IPS-18c (cell line): ENCODE measurements around the gene GRID1.

ENCODE experiments used
- H3K4me3 ChIP-seq: 2 replicates; pipeline ENCODE4 v1.7.0; 2013; ENCODE audit warnings: low read depth, mild to moderate bottlenecking, low read length, moderate library complexity; ENCODE audit not compliant: insufficient read depth
- H3K9me3 ChIP-seq: one replicate; pipeline ENCODE4 v1.6.1; 2013; ENCODE audit warnings: mild to moderate bottlenecking, low read length, moderate library complexity; ENCODE audit not compliant: control insufficient read depth, insufficient read depth

The GRID1 gene

DNA sequence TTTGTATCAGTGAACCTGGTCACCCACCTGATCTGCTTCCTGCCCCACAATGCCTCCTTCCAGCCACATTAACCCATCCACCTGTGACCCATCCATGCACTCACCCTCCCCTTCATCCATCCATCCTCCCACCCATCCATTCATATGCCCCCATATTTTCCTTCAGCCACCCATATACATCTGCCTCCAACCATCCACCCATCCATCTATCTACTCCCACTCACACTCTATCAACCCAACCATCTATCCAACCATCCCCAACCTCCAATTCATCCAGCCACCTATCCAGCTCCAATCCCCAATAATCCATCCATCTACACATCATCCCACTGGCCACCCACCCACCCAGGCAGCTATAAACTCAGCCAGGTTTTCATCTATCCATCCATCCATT is 51.0 kb downstream of the GRID1 start:
- no peak overlapping the region for H3K4me3 ChIP-seq
- no peaks in the 10 kb centered on the region for H3K9me3 ChIP-seq

GRCh38 chr10:86314616-86315548 is 51.7 kb downstream of the GRID1 start:
- Histone ChIP-seq H3K9me3 (no peaks in the 10 kb centered on the region), H3K4me3 (no peak overlapping the region)

DNA sequence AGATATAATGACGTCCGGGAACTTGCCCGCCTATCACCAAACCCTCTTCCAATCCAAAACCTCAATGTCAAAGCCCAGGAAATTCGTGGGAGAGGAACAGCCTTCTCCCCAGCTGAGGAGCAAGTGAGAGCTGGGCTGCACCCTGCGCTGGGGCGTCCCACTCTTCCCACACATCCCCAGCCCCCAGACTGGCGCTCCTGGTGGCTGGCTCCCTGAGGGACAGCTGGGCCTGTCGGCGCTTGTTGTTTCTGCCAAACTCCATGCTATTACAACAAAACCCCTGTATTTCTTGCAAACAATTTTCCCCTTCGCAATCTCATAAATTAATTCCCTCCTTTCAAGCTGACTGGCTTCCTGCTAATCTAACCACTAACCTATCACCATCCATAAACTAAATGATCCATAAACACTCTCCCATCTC is 53.0 kb downstream of the GRID1 start:
- H3K4me3 ChIP-seq = no peak overlapping the region
- H3K9me3 ChIP-seq = no peaks in the 10 kb centered on the region

- Histone ChIP-seq H3K4me3 (no peak overlapping the region), H3K9me3 (no peaks in the 10 kb centered on the region)
Observed at GRCh38 chr10:86312701-86313270, 53.8 kb downstream of the GRID1 start.

DNA sequence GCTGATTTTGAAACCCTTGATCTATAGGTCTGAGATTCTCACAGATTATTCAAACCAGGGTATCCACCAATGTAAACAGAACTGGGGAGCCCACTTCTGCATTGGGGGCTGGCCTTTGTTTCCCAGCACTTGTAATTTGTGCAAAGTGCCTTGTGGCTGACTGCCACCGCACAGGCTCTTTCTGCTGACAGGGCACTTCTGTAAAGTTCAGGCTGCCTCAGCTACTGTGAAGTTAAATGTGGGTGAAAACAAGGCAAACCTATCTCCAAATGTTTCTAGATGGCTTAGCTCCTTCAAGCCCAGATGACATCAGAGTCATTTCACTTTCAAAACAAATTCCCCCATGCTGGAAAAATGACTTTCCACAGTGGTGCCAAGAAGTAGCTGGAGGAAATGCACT is 54.7 kb downstream of the GRID1 start:
- no peaks in the 10 kb centered on the region for H3K9me3 ChIP-seq
- H3K4me3 ChIP-seq = no peak overlapping the region

GRCh38 chr10:86311190-86311589 is 55.4 kb downstream of the GRID1 start:
- no peak overlapping the region for H3K4me3 ChIP-seq
- H3K9me3 ChIP-seq = no peaks in the 10 kb centered on the region

DNA sequence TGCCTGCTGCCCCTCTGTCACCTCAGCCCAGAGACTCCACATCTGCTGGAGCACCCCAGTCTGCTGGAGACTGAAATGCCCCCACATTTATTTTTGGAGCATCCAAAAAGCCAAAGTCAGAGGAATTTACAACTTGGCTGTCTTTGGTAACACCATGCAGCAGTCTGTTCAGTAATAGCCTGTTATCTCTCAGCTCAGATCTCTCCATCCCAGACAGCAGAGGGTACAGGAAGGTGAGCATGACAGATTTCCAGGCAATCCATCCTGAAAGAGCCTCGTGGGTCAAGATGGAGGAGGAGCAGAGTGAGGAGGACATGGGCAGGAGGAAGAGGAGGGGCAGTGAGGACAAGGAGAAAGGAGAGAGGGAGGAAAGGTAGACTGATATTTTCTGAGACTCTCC is 55.9 kb downstream of the GRID1 start:
- no peak overlapping the region for H3K4me3 ChIP-seq
- H3K9me3 ChIP-seq = no peaks in the 10 kb centered on the region

DNA sequence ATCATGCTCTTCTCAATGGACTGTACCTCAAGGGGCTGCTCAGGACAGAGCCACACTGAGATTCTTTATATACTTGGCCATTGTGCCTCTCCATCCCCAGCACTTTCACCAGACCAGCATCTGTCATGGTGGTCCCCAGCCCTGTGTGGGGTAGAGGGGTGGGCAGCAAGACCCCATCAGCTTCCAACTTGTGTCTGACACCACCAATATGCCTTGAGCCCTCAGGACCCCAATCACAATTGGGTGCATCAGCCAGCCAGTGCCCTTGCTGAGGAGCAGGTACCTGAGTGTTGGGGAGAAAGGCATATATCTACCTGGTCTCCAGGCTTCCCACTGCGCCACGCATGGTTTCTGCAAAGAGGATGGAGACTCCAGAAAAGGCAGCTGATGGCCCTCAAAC is 56.3 kb downstream of the GRID1 start:
- H3K9me3 ChIP-seq = no peaks in the 10 kb centered on the region
- H3K4me3 ChIP-seq = no peak overlapping the region

GRCh38 chr10:86308056-86308455 is 58.5 kb downstream of the GRID1 start:
- H3K9me3 ChIP-seq = no peaks in the 10 kb centered on the region
- no peak overlapping the region for H3K4me3 ChIP-seq

DNA sequence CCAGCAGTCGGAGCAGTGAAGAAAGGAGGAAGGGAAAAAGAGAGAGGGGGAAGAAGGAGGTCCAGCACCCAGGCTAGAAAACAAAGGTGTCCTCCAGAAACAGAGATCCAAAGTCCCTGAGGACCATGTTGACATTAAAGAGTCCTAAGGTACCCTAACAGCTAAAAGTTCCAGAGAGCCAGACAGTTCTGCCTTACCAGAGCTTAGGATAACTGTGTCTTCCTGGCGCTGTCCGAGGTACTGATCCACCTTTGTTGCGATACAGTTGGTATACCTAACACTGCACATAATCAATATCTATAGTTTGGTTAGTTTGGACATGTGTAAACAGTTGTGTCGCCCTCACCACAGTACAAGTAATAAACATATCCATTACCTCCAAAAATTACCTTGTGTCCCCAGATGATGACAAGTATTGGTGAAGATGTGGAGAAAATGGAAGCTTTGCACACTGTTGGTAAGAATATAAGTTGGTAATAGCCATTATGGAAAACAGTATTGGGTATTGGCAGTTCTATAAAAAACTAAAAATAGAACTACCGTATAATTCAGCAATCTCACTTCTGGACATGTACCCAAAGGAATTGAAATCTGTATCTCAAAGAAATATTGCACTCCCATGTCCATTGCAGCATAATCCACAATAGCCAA is 59.8 kb downstream of the GRID1 start:
- no peak overlapping the region for H3K4me3 ChIP-seq
- H3K9me3 ChIP-seq = no peaks in the 10 kb centered on the region

DNA sequence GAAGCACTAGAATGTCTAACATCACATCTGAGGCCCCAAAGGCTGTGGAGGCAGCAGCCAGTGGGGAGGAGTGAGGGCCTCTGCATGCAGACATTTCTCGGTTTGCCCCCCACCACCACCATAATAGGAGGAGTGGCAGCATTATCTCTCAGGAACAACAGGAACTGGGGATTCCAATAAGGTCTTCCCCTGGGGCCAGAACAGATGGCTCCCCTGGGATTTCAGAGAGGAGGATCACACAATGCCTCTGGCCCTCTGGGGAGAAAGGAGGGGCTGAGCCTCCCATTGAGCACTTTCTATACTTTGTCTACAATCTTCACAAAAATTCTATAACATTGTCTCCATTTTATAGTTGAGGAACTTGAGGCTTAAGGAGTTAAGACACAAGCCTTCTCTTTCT is 61.1 kb downstream of the GRID1 start:
- Histone ChIP-seq H3K4me3 (no peak overlapping the region), H3K9me3 (no peaks in the 10 kb centered on the region)

DNA sequence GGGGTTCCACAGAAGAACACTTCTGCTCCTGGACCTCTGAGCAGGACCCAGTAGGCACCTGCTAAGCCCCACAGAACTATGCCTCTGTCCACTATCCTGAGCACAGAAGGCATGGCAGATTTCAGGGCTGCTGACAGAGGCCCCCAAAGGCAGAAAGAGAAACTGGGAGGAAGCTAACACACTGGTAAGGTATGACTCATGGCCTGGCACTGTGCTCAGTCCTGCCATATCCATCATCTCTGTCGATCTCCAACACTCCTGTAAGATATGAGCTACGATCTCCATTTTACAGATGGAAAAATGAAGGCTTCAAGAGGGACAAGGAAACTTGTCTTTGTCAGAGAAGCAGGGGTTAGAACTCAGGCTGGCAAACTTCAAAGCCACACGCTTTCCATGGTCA is 62.2 kb downstream of the GRID1 start:
- H3K9me3 ChIP-seq = no peaks in the 10 kb centered on the region
- no peak overlapping the region for H3K4me3 ChIP-seq

- Histone ChIP-seq H3K9me3 (no peaks in the 10 kb centered on the region), H3K4me3 (no peak overlapping the region)
Observed at GRCh38 chr10:86303626-86304025, 63.0 kb downstream of the GRID1 start.

GRCh38 chr10:86301971-86302370 is 64.6 kb downstream of the GRID1 start:
- Histone ChIP-seq H3K4me3 (no peak overlapping the region), H3K9me3 (no peaks in the 10 kb centered on the region)

GRCh38 chr10:86300931-86301830 is 65.4 kb downstream of the GRID1 start:
- Histone ChIP-seq H3K9me3 (no peaks in the 10 kb centered on the region), H3K4me3 (no peak overlapping the region)

DNA sequence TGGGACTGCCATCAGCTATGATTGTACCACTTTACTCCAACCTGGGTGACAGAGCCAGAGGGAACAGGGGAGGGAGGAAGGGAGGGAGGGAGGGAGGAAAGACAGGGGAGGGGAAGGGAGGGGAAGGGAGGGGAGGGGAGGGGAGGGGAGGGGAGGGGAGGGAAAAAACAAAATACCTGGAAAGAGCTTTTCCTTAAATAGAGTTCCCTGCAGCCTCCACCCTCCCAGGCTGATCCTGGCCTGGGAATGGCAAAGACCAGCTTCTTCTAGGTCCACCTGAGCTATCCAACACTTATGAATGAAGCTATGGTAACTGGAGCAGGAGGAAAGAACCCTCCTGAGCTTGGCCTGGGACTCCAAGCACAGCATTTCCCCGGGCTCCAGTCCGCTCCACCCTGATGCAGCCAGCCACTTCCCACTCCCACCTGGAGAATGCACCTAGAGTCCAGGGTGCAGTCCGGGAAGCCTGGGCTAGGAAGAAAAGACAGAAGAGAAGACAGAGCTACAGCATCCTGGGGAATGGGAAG is 66.1 kb downstream of the GRID1 start:
- no peaks in the 10 kb centered on the region for H3K9me3 ChIP-seq

GRCh38 chr10:86299562-86299961 is 67.0 kb downstream of the GRID1 start:
- H3K4me3 ChIP-seq = no peak overlapping the region
- H3K9me3 ChIP-seq = no peaks in the 10 kb centered on the region

More for the DNA sequence above, 66.1 kb downstream of the GRID1 start:
- H3K4me3 ChIP-seq = no peak overlapping the region
